Measurements from ENCODE around the gene MID1. TPM values are rescaled to one million over a fixed set of nuclear protein-coding genes. Genes with fewer than 3 reads are reported as not detected.
A peak's percentile ranks its signal among the peaks of the same experiment; 100 is the strongest.

The MID1 gene
- total RNA-seq, 1 experiment from 2014 or later: 9.7 TPM

- no peak for DNase-seq (ENCODE audit: unreplicated experiment)
- H3K4me3 Mint-ChIP-seq (ENCODE audit: unreplicated experiment): no peak overlapping the region
- H3K27ac Mint-ChIP-seq (ENCODE audit: low read depth, unreplicated experiment): peak overlapping the region; percentile 16
- no peak for TF ChIP-seq CTCF (IDR thresholded peaks at IDR 0.05; ENCODE audit: unreplicated experiment)
- intact Hi-C loops (cut with micrococcal nuclease): no loop called here
- H3K27me3 Mint-ChIP-seq (ENCODE audit: insufficient read depth, unreplicated experiment): no peaks in the 10 kb centered on the region
- no peaks in the 10 kb centered on the region for H3K9me3 Mint-ChIP-seq (ENCODE audit: unreplicated experiment)
- ChIA-PET CTCF (interaction anchor here (0.6 kb wide), 1 partner anchor 352 kb away, joined by 3 read pairs; no protein-coding TSS in a partner anchor), POLR2A (interaction anchor here (0.5 to 1.2 kb wide), 4 partner anchors 12 to 315 kb away, joined by 3 to 4 read pairs (median 4); no protein-coding TSS in a partner anchor)
- peaks cover 25% of the 10 kb centered on the region for H3K4me1 Mint-ChIP-seq (ENCODE audit: insufficient read depth, unreplicated experiment)
- no TSS peak for BruUV-seq (replicated peaks)
- H3K36me3 Mint-ChIP-seq (ENCODE audit: insufficient read depth, unreplicated experiment): peaks cover 8% of the 10 kb centered on the region
Observed at GRCh38 chrX:10570601-10571000, 49.8 kb downstream of the MID1 start.

GRCh38 chrX:10569946-10570345 is 50.4 kb downstream of the MID1 start:
- H3K27me3 Mint-ChIP-seq (ENCODE audit: insufficient read depth, unreplicated experiment): no peaks in the 10 kb centered on the region
- H3K9me3 Mint-ChIP-seq (ENCODE audit: unreplicated experiment): no peaks in the 10 kb centered on the region
- ChIA-PET CTCF (interaction anchor here (0.6 kb wide), 2 partner anchors 9 to 351 kb away, joined by 3 read pairs; no protein-coding TSS in a partner anchor), POLR2A (interaction anchor here (0.6 to 1.2 kb wide), 3 partner anchors 13 to 126 kb away, joined by 3 to 4 read pairs (median 4); no protein-coding TSS in a partner anchor)
- no TSS peak for BruUV-seq (replicated peaks)
- peak overlapping the region; percentile 16 for H3K27ac Mint-ChIP-seq (ENCODE audit: low read depth, unreplicated experiment)
- peaks cover 25% of the 10 kb centered on the region for H3K4me1 Mint-ChIP-seq (ENCODE audit: insufficient read depth, unreplicated experiment)
- no peak for TF ChIP-seq CTCF (IDR thresholded peaks at IDR 0.05; ENCODE audit: unreplicated experiment)
- DNase-seq (ENCODE audit: unreplicated experiment): no peak
- peaks cover 8% of the 10 kb centered on the region for H3K36me3 Mint-ChIP-seq (ENCODE audit: insufficient read depth, unreplicated experiment)
- no peak overlapping the region for H3K4me3 Mint-ChIP-seq (ENCODE audit: unreplicated experiment)
- intact Hi-C loops (cut with micrococcal nuclease): no loop called here

- Mint-ChIP-seq H3K27me3 (ENCODE audit: insufficient read depth, unreplicated experiment) (no peaks in the 10 kb centered on the region), H3K36me3 (ENCODE audit: insufficient read depth, unreplicated experiment) (peaks cover 8% of the 10 kb centered on the region), H3K9me3 (ENCODE audit: unreplicated experiment) (no peaks in the 10 kb centered on the region), H3K4me3 (ENCODE audit: unreplicated experiment) (no peak overlapping the region), H3K4me1 (ENCODE audit: insufficient read depth, unreplicated experiment) (peaks cover 20% of the 10 kb centered on the region), H3K27ac (ENCODE audit: low read depth, unreplicated experiment) (no peak overlapping the region)
- no TSS peak for BruUV-seq (replicated peaks)
- no peak for TF ChIP-seq CTCF (IDR thresholded peaks at IDR 0.05; ENCODE audit: unreplicated experiment)
- DNase-seq (ENCODE audit: unreplicated experiment): no peak
- ChIA-PET CTCF (interaction anchor here (0.5 kb wide), 1 partner anchor 19 kb away, joined by 3 read pairs; no protein-coding TSS in a partner anchor), POLR2A (no interaction called here)
- intact Hi-C loops (cut with micrococcal nuclease): no loop called here
Observed at GRCh38 chrX:10568428-10568827, 52.0 kb downstream of the MID1 start.

- Mint-ChIP-seq H3K27ac (ENCODE audit: low read depth, unreplicated experiment) (peak overlapping the region; percentile 0), H3K27me3 (ENCODE audit: insufficient read depth, unreplicated experiment) (no peaks in the 10 kb centered on the region), H3K9me3 (ENCODE audit: unreplicated experiment) (no peaks in the 10 kb centered on the region), H3K4me3 (ENCODE audit: unreplicated experiment) (no peak overlapping the region), H3K4me1 (ENCODE audit: insufficient read depth, unreplicated experiment) (peaks cover 20% of the 10 kb centered on the region), H3K36me3 (ENCODE audit: insufficient read depth, unreplicated experiment) (peaks cover 8% of the 10 kb centered on the region)
- ChIA-PET POLR2A (interaction anchor here (0.8 kb wide), 1 partner anchor 504 kb away, joined by 3 read pairs; no protein-coding TSS in a partner anchor), CTCF (interaction anchor here (1.2 kb wide), 1 partner anchor 12 kb away, joined by 3 read pairs; no protein-coding TSS in a partner anchor)
- TF ChIP-seq CTCF (IDR thresholded peaks at IDR 0.05; ENCODE audit: unreplicated experiment): no peak
- no peak for DNase-seq (ENCODE audit: unreplicated experiment)
- intact Hi-C loops (cut with micrococcal nuclease): no loop called here
- no TSS peak for BruUV-seq (replicated peaks)
Observed at GRCh38 chrX:10567136-10567535, 53.2 kb downstream of the MID1 start.
